SIG-M5 (cell line): ENCODE data around the gene GAS7.

ENCODE experiments used
- DNase-seq: peaks from one replicate; lab custom pipeline; 2025; lab: John Stamatoyannopoulos, UW

The GAS7 gene

GRCh38 chr17:9982159-9982558 lies 216.2 kb downstream of the GAS7 start:
- DNase-seq = no peak

- DNase-seq = no peak
These were observed 217.0 kb downstream of the GAS7 start for GRCh38 chr17:9981344-9981915.

- no peak for DNase-seq
These were observed 218.9 kb downstream of the GAS7 start for GRCh38 chr17:9979463-9979995.

- no peak for DNase-seq
These were observed 221.2 kb downstream of the GAS7 start for GRCh38 chr17:9977180-9977575.

GRCh38 chr17:9976283-9977179 lies 221.9 kb downstream of the GAS7 start:
- no peak for DNase-seq

GRCh38 chr17:9974448-9975381 lies 223.7 kb downstream of the GAS7 start:
- no peak for DNase-seq

GRCh38 chr17:9973669-9974447 lies 224.5 kb downstream of the GAS7 start:
- DNase-seq = no peak

GRCh38 chr17:9971991-9972390 lies 226.4 kb downstream of the GAS7 start:
- no peak for DNase-seq

GRCh38 chr17:9969301-9969935 lies 229.0 kb downstream of the GAS7 start:
- no peak for DNase-seq

- no peak for DNase-seq
These were observed 229.5 kb downstream of the GAS7 start for GRCh38 chr17:9968881-9969280.

- DNase-seq = no peak
These were observed 230.4 kb downstream of the GAS7 start for GRCh38 chr17:9968008-9968407.

GRCh38 chr17:9959377-9959981 lies 238.9 kb downstream of the GAS7 start:
- no peak for DNase-seq

GRCh38 chr17:9958586-9959281 lies 239.7 kb downstream of the GAS7 start:
- no peak for DNase-seq

GRCh38 chr17:9957244-9957643 lies 241.2 kb downstream of the GAS7 start:
- DNase-seq = no peak

- DNase-seq = no peak
These were observed 241.8 kb downstream of the GAS7 start for GRCh38 chr17:9956474-9957131.

GRCh38 chr17:9953492-9953891 lies 244.9 kb downstream of the GAS7 start:
- no peak for DNase-seq

GRCh38 chr17:9951803-9952202 lies 246.6 kb downstream of the GAS7 start:
- DNase-seq = no peak

- no peak for DNase-seq
These were observed 249.5 kb downstream of the GAS7 start for GRCh38 chr17:9948928-9949327.

GRCh38 chr17:9944704-9945103 lies 253.7 kb downstream of the GAS7 start:
- no peak for DNase-seq
